HepG2 (cell line): ENCODE measurements around the gene PDIA4. TPM values are rescaled to one million over a fixed set of nuclear protein-coding genes. Genes with fewer than 3 reads are reported as not detected.

Experiments
- ATAC-seq: fragments of 200-7000 bp; cut with Tn5 transposase; 3 replicates; pipeline ENCODE4 v1.9.1; 2020; ENCODE audit warnings: mild to moderate bottlenecking, moderate library complexity
- BruUV-seq: library from RNA; stranded (reverse); fragments of 400-500 nt; replicated peaks from 2 replicates; lab custom pipeline; 2021; lab: Mats Ljungman, UMichigan
- CTCF ChIA-PET: fragments of 300-600 bp; formaldehyde crosslinking; extraction: SDS; loops from one replicate; lab custom pipeline; 2021; ENCODE audit warnings: low total read pairs, inconsistent platforms, low intra/inter-chr PET ratio; lab: Yijun Ruan, JAX
- POLR2A ChIA-PET: fragments of 350-600 bp; sonication (Branson Sonifier 250); formaldehyde crosslinking; loops from one replicate; lab custom pipeline; 2020; ENCODE audit warnings: antibody characterized with exemption, inconsistent platforms; lab: Yijun Ruan, JAX
- DNase-seq: peaks from one replicate; pipeline ENCODE4 v3.0.0-alpha.2; 2015; ENCODE audit warnings: low spot score
- FAIRE-seq: peaks from 3 replicates; lab custom pipeline; 2011; peaks lifted over from hg19 to GRCh38; lab: Jason Lieb, UNC
- H2AFZ ChIP-seq: one replicate; pipeline ENCODE4 v1.6.1; 2011; ENCODE audit warnings: low read length, inconsistent platforms
- H3K27ac ChIP-seq: fragments of 300-600 bp; 3 replicates; pipeline ENCODE4 v1.8.0; 2011; ENCODE audit warnings: mixed run types, mild to moderate bottlenecking, mixed read lengths, low read length, inconsistent platforms; ENCODE audit not compliant: insufficient read depth; ENCODE audit errors: extremely low read length
- H3K27me3 ChIP-seq, 2 experiments: fragments of 200-600 bp in 1 of 2; 2 replicates in 1 of 2; 3 replicates in 1 of 2; pipeline versions ENCODE4 v1.6.0 to v1.8.0; 2011; ENCODE audit warnings: low read length in 2 of 2, mild to moderate bottlenecking in 2 of 2, moderate library complexity in 2 of 2, inconsistent platforms in 1 of 2; ENCODE audit not compliant: insufficient read depth in 2 of 2, control insufficient read depth in 1 of 2
- H3K36me3 ChIP-seq, 2 experiments: fragments of 200-600 bp in 1 of 2; replicated peaks in 1 of 2; 2 replicates in 1 of 2; 3 replicates in 1 of 2; pipeline versions ENCODE4 v1.5.1 to v1.8.0; 2011; ENCODE audit warnings: low read length in 2 of 2, inconsistent platforms in 1 of 2; ENCODE audit not compliant: insufficient read depth in 2 of 2, control insufficient read depth in 1 of 2
- H3K4me1 ChIP-seq: 2 replicates; pipeline ENCODE4 v1.5.1; 2012; ENCODE audit warnings: low read length, inconsistent platforms; ENCODE audit not compliant: insufficient read depth
- H3K4me2 ChIP-seq: 2 replicates; pipeline ENCODE4 v1.6.0; 2011; ENCODE audit warnings: low read depth, low read length, inconsistent platforms
- H3K4me3 ChIP-seq, 3 experiments: fragments of 200-600 bp in 1 of 3; sonication (generic), shearing (Covaris generic) in 1 of 3; replicated peaks in 1 of 3; 2 replicates each; pipeline ENCODE4 v1.5.1; 2011 to 2016; ENCODE audit warnings: low read length in 3 of 3, inconsistent platforms in 2 of 3, low read depth in 2 of 3, mild to moderate bottlenecking in 2 of 3, control low read depth in 1 of 3, mixed read lengths in 1 of 3; ENCODE audit not compliant: insufficient read depth in 1 of 3
- H3K79me2 ChIP-seq: one replicate; pipeline ENCODE4 v1.6.1; 2011; ENCODE audit warnings: low read length, inconsistent platforms; ENCODE audit not compliant: insufficient read depth
- H3K9ac ChIP-seq: 2 replicates; pipeline ENCODE4 v1.6.0; 2011; ENCODE audit warnings: mild to moderate bottlenecking, low read depth, low read length, inconsistent platforms; ENCODE audit not compliant: insufficient read depth
- H3K9me3 ChIP-seq: 2 replicates; pipeline ENCODE4 v1.5.1; 2012; ENCODE audit warnings: mild to moderate bottlenecking, low read length
- H4K20me1 ChIP-seq: 2 replicates; pipeline ENCODE4 v1.6.0; 2011; ENCODE audit warnings: inconsistent platforms, mild to moderate bottlenecking, low read length, moderate library complexity; ENCODE audit not compliant: insufficient read depth
- ATF7 ChIP-seq, 2 experiments: fragments of 450-650 bp in 1 of 2; sonication (generic) in 1 of 2; formaldehyde crosslinking in 1 of 2; IDR thresholded peaks; 2 replicates each; pipeline versions ENCODE4 v1.4.0 to v1.6.1; 2016 to 2020; ENCODE audit warnings: antibody characterized with exemption in 1 of 2, mild to moderate bottlenecking in 1 of 2, missing genetic modification reagents in 1 of 2
- ATF7-NPFF ChIP-seq: sonication (generic); formaldehyde crosslinking; IDR thresholded peaks from 2 replicates; pipeline ENCODE4 v1.8.1; 2023; ENCODE audit warnings: mild to moderate bottlenecking, low read depth, missing genetic modification reagents, moderate library complexity
- HDAC1 ChIP-seq: sonication (generic); formaldehyde crosslinking; IDR thresholded peaks from 2 replicates; pipeline ENCODE4 v1.5.1; 2020; ENCODE audit warnings: mild to moderate bottlenecking, missing genetic modification reagents
- HMG20A ChIP-seq: IDR thresholded peaks from 2 replicates; pipeline ENCODE4 v1.6.1; 2016; ENCODE audit warnings: borderline replicate concordance
- KDM2A ChIP-seq: sonication (generic); formaldehyde crosslinking; IDR thresholded peaks from 2 replicates; pipeline ENCODE4 v1.4.0; 2020; ENCODE audit warnings: low read depth, missing genetic modification reagents, borderline replicate concordance
- MXI1 ChIP-seq: IDR thresholded peaks from 3 replicates; pipeline ENCODE4 v1.6.1; 2012; ENCODE audit warnings: low read depth, low read length, inconsistent platforms, borderline replicate concordance
- NCOA5 ChIP-seq: sonication (generic); formaldehyde crosslinking; IDR thresholded peaks from 2 replicates; pipeline ENCODE4 v1.4.0; 2020; ENCODE audit warnings: missing genetic modification reagents
- RAD51 ChIP-seq: fragments of 450-650 bp; IDR thresholded peaks from 2 replicates; pipeline ENCODE4 v1.6.1; 2016; ENCODE audit warnings: borderline replicate concordance
- SIN3A ChIP-seq: IDR thresholded peaks from 2 replicates; pipeline ENCODE4 v1.6.1; 2011; ENCODE audit warnings: low read depth, mild to moderate bottlenecking, control low read depth, low read length, borderline replicate concordance
- SP4 ChIP-seq: sonication (generic); formaldehyde crosslinking; IDR thresholded peaks from 2 replicates; pipeline ENCODE4 v1.8.1; 2023; ENCODE audit warnings: mild to moderate bottlenecking, missing genetic modification reagents
- ZNF335 ChIP-seq: sonication (generic); formaldehyde crosslinking; IDR thresholded peaks from 2 replicates; pipeline ENCODE4 v1.4.0; 2020; ENCODE audit warnings: missing genetic modification reagents
- ZNF547 ChIP-seq: sonication (generic); formaldehyde crosslinking; IDR thresholded peaks from 2 replicates; pipeline ENCODE4 v1.5.1; 2020; ENCODE audit warnings: mild to moderate bottlenecking, missing genetic modification reagents
- ZNF589 ChIP-seq: sonication (generic); formaldehyde crosslinking; conservative IDR thresholded peaks from 2 replicates; pipeline ENCODE4 v1.8.0; 2022; ENCODE audit warnings: mild to moderate bottlenecking, moderate library complexity, missing genetic modification reagents
- ZNF891 ChIP-seq: sonication (generic); formaldehyde crosslinking; IDR thresholded peaks from 2 replicates; pipeline ENCODE4 v1.5.0; 2020; ENCODE audit warnings: mild to moderate bottlenecking, missing genetic modification reagents
- WGBS: methylation state at CpG from one replicate; pipeline ENCODE4 v1.1.6; 2017; ENCODE audit warnings: low lambda C conversion rate; 5-methylcytosine and 5-hydroxymethylcytosine counted together
- in situ Hi-C: cut with HindIII; loops from 2 replicates; pipeline ENCODE4 v1.10.0; 2017; ENCODE audit warnings: low pct_unique_long_range_greater_than_20kb; ENCODE audit not compliant: extremely low pct_ligation_motif_present
- intact Hi-C: fragments of 100-400 bp; cut with micrococcal nuclease; formaldehyde crosslinking; loops from one replicate; pipeline ENCODE4 v1.10.0; 2022; ENCODE audit not compliant: unreplicated experiment
- polyA plus RNA-seq, 8 experiments: library from polyadenylated mRNA; depleted of rRNA in 3 of 8; stranded (reverse) in 7 of 8; unstranded in 1 of 8; fragments of >200 nt; fragmentation: Illumina TruSeq in 4 of 8; extraction: Trizol in 4 of 8; gene quantifications; 2 replicates each; pipeline versions ENCODE4 v1.2.1 to v1.2.3, GENCODE V29; 2011 to 2016; ENCODE audit warnings: low read depth in 4 of 8, missing spikeins in 1 of 8, mixed read lengths in 1 of 8; ENCODE audit not compliant: insufficient read depth in 1 of 8
- total RNA-seq, 5 experiments: library from RNA; depleted of rRNA; stranded (reverse); fragments of >200 nt; fragmentation: Illumina TruSeq; extraction: Trizol; gene quantifications; 2 replicates each; pipeline ENCODE4 v1.2.3, GENCODE V29; 2016; ENCODE audit warnings: low read depth in 1 of 5
- TF ChIP-seq, protein P1 (sequence below): sonication (generic); formaldehyde crosslinking; IDR thresholded peaks from 2 replicates; pipeline ENCODE4 v1.4.0; 2020; ENCODE audit warnings: missing genetic modification reagents
- TF ChIP-seq, protein P2 (sequence below): sonication (generic); formaldehyde crosslinking; IDR thresholded peaks from 2 replicates; pipeline ENCODE4 v1.5.1; 2020; ENCODE audit warnings: missing genetic modification reagents, mild to moderate bottlenecking, borderline replicate concordance

PDIA4 gene
- total and polyA plus RNA-seq, 2 of the 13 experiments (the other 11 are each of a cell fraction or from before 2014, with no cell fraction given) = 278 to 402 TPM

DNA sequence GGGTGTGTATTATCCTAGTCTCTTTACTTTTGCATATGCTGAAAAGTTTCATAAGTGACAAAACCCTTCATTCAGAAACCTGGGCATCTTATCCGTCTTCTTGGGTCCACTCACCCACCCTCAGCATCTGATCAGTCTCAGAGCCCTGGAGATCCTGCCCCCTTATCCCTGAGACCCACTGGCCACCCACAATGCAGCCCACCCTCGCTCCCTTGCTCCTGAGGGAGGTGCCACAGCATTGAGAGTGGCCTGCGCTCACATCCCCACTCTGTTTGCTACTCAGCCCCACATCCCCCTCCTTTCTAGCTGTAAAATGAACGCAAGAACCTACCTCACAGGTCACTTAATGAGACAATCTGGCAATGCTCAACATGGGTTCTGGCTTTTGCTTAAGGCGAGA, 27.3 kb downstream of the PDIA4 start:
- intact Hi-C loops = no loop called here
- Histone ChIP-seq H3K4me3 (no peak overlapping the region), H3K4me2 (no peak overlapping the region), H3K79me2 (no peaks in the 10 kb centered on the region), H3K4me1 (peaks cover 6% of the 10 kb centered on the region; the same call in 1 of the 2 replicates), H3K36me3 (peaks cover 18 to 31% of the 10 kb centered on the region in 2 experiments), H4K20me1 (no peaks in the 10 kb centered on the region), H3K27ac (no peak overlapping the region), H3K27me3 (no peaks in the 10 kb centered on the region), H3K9ac (no peak overlapping the region), H2AFZ (no peak overlapping the region), H3K9me3 (no peaks in the 10 kb centered on the region)
- ATAC-seq = no peak
- in situ Hi-C loops = loop anchor here (5.0 kb wide), 1 partner anchor 61 kb away; no protein-coding TSS in a partner anchor
- BruUV-seq = no TSS peak
- no peak for FAIRE-seq
- no peak for DNase-seq
- ChIA-PET POLR2A (interaction anchor here (0.9 kb wide), 1 partner anchor 11 kb away, joined by 3 read pairs; no protein-coding TSS in a partner anchor), CTCF (no interaction called here)
- TF ChIP-seq ATF7 (IDR thresholded peaks at IDR 0.05) (no peak), ATF7 (CRISPR knock-in tag; IDR thresholded peaks at IDR 0.05) (no peak), RAD51 (no peak), ATF7-NPFF (CRISPR knock-in tag) (0 out of 2 replicates have a peak, but pooled peaks have one; percentile 18), KDM2A (CRISPR knock-in tag) (0 out of 2 replicates have a peak, but pooled peaks have one; percentile 0)
- 94% methylated on average over 5 of the region's 5 CpGs for WGBS

DNA sequence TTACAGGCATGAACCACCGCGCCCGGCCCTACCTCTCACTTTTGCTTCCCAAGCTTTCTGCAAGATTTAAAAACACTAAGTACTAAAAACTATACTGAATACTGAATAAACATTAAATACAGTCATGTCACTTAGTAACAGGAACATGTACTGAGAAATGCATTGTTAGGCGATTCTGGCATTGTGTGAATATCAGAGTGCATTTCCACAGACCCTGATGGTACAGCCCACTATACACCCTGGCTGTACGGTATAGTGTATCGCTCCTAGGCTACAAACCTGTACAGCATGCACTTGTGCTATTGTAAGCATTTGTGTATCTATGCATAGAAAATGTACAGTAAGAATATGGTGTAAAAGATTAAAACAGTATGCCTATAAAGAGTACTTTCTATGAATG, 29.1 kb downstream of the PDIA4 start:
- Histone ChIP-seq H3K36me3 (peaks cover 8 to 16% of the 10 kb centered on the region in 2 experiments; a peak in 4 of 5 replicates), H3K79me2 (no peaks in the 10 kb centered on the region), H3K27ac (no peak overlapping the region), H3K9ac (no peak overlapping the region), H3K9me3 (no peaks in the 10 kb centered on the region), H3K4me1 (peaks cover 7% of the 10 kb centered on the region; the same call in 1 of the 2 replicates), H3K27me3 (no peaks in the 10 kb centered on the region), H2AFZ (no peak overlapping the region), H3K4me2 (no peak overlapping the region), H3K4me3 (no peak overlapping the region), H4K20me1 (no peaks in the 10 kb centered on the region)
- BruUV-seq = no TSS peak
- 92% methylated on average over 6 of the region's 6 CpGs for WGBS
- intact Hi-C loops = no loop called here
- CTCF ChIA-PET = no interaction called here
- FAIRE-seq (no peak), DNase-seq (no peak), ATAC-seq (no peak)
- in situ Hi-C loops = no loop called here
- POLR2A ChIA-PET = no interaction called here
- TF ChIP-seq RAD51 (no peak), ZNF589 (CRISPR knock-in tag) (no peak), NCOA5 (CRISPR knock-in tag) (no peak), ZNF891 (CRISPR knock-in tag) (no peak), HDAC1 (CRISPR knock-in tag) (no peak), ZNF335 (CRISPR knock-in tag) (no peak), HMG20A (CRISPR knock-in tag) (no peak), SP4 (CRISPR knock-in tag) (no peak), MXI1 (no peak), SIN3A (no peak), ZNF547 (CRISPR knock-in tag) (no peak)
- TF ChIP-seq, protein P1, sequence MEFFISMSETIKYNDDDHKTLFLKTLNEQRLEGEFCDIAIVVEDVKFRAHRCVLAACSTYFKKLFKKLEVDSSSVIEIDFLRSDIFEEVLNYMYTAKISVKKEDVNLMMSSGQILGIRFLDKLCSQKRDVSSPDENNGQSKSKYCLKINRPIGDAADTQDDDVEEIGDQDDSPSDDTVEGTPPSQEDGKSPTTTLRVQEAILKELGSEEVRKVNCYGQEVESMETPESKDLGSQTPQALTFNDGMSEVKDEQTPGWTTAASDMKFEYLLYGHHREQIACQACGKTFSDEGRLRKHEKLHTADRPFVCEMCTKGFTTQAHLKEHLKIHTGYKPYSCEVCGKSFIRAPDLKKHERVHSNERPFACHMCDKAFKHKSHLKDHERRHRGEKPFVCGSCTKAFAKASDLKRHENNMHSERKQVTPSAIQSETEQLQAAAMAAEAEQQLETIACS = no peak
- TF ChIP-seq, protein P2, sequence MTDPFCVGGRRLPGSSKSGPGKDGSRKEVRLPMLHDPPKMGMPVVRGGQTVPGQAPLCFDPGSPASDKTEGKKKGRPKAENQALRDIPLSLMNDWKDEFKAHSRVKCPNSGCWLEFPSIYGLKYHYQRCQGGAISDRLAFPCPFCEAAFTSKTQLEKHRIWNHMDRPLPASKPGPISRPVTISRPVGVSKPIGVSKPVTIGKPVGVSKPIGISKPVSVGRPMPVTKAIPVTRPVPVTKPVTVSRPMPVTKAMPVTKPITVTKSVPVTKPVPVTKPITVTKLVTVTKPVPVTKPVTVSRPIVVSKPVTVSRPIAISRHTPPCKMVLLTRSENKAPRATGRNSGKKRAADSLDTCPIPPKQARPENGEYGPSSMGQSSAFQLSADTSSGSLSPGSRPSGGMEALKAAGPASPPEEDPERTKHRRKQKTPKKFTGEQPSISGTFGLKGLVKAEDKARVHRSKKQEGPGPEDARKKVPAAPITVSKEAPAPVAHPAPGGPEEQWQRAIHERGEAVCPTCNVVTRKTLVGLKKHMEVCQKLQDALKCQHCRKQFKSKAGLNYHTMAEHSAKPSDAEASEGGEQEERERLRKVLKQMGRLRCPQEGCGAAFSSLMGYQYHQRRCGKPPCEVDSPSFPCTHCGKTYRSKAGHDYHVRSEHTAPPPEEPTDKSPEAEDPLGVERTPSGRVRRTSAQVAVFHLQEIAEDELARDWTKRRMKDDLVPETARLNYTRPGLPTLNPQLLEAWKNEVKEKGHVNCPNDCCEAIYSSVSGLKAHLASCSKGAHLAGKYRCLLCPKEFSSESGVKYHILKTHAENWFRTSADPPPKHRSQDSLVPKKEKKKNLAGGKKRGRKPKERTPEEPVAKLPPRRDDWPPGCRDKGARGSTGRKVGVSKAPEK = no peak
